ENCODE data around the gene CEP63. TPM values are rescaled to one million over a fixed set of nuclear protein-coding genes. Genes with fewer than 3 reads are reported as not detected.
"Not testable (repeated sequence)": the region's sequence is repeated elsewhere in the genome, so short reads cannot be mapped to it uniquely, and the experiment has no call there.

CEP63 gene
- total RNA-seq, 2 donors from 2014 or later = 10.1 to 17.0 TPM

DNA sequence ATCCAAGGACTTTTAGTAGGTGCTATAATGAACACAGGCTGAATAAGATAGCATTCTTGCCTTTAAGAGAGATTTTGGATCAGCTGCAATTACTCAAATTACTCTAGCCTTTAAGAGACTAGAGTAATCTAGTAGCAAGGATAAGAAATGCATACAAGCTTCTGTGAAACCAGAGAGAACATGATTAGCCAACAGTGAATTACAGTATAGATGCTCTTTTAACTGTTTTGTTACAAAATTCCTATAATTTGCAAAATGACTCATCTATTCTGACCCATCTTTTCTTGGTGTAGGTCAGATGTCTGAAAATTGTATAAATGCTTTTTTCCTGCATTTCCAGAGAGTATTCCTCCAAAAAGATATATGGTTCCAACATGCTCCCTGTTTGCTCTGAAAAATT lies 66.9 kb downstream of the CEP63 start:
- no peak overlapping the region for H3K27ac Mint-ChIP-seq
- no peaks in the 10 kb centered on the region for H3K9me3 Mint-ChIP-seq
- no peak overlapping the region for H3K4me3 Mint-ChIP-seq
- H3K36me3 Mint-ChIP-seq (ENCODE audit: low read depth) = peaks cover 64% of the 10 kb centered on the region
- peaks cover 7% of the 10 kb centered on the region for H3K4me1 Mint-ChIP-seq
- H3K27me3 Mint-ChIP-seq = no peaks in the 10 kb centered on the region
- ATAC-seq (replicated peaks) = no peak

DNA sequence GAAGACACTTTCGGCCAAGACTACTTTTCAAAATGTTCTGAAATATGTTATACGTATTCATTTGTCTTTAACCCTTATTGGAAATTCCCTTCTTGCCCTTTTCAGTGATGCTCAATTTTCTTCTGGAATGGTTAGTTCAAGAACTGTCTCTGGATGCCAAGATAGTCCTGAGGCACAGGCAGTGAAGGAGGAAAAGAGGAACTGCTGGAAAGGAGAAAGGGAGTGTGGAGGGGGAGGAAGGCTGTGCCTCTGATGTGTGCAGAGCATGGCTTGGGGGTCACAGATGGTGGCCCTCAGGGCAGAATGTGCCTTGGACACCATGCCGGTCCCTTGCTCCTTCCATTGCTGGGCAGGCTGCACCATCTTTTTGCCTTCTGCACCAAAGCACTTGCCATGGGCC lies 73.7 kb downstream of the CEP63 start:
- Mint-ChIP-seq H3K27ac (no peak overlapping the region), H3K4me1 (no peaks in the 10 kb centered on the region), H3K27me3 (no peaks in the 10 kb centered on the region), H3K4me3 (no peak overlapping the region), H3K36me3 (ENCODE audit: low read depth) (peaks cover 62% of the 10 kb centered on the region), H3K9me3 (no peaks in the 10 kb centered on the region)
- ATAC-seq (replicated peaks) = no peak

DNA sequence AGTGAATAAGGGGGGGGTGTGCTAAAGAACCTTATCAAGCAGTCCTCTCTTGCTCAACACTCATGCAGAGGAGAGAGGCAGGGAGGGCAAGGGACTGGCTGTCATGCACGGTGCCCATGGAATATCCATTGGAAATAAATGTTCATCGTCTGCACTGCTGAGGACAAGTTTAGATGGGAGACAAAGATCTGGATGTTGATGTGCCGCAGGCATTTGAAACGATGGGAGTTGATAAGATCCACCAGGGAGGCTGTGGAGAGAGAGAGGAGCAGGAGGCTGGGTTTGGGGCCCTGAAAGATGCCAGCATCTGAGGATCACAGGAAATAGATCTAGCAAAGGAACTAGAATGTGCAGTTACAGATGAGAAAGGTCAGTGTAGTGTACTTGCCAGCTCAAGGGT lies 76.2 kb downstream of the CEP63 start:
- Mint-ChIP-seq H3K4me3 (no peak overlapping the region), H3K9me3 (no peaks in the 10 kb centered on the region), H3K36me3 (ENCODE audit: low read depth) (peaks cover 57% of the 10 kb centered on the region), H3K27me3 (no peaks in the 10 kb centered on the region), H3K27ac (no peak overlapping the region), H3K4me1 (no peaks in the 10 kb centered on the region)
- ATAC-seq (replicated peaks) = no peak

DNA sequence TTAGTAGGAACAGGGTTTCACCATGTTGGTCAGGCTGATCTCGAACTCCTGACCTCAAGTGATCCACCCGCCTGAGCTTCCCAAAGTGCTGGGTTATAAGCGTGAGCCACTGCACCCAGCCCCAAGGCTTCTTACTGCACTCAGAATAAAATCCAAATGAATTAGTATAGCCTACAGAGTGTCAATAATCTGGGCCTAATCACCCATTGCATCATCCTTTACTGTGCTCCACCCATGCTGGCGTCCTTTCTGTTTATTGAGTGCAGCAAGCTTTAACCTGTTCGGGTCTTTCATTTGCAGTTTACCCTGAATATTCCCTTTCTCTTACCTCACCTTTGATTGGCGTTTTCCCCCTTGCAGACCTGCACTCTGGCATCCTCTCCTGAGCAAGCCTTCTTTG lies 77.7 kb downstream of the CEP63 start:
- Mint-ChIP-seq H3K9me3 (peaks cover 1% of the 10 kb centered on the region), H3K27ac (no peak overlapping the region)

DNA sequence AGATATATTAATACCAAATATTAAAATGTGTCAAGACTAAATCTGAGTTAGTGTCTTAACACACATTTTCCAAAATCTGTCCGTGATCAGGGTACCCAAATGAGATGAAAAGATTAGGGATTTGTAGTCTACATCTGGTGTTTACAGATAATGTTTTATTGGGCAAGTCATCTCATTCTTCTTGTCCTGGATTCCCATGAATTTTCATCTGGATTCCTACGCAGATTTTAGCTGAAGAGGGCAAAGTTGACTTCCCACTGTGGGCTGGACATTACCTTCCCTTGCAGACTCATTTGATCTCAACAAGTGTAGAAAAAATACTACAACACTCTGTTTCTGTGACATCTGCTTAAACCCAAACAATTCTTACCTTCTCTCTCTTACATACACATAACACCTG lies 79.1 kb downstream of the CEP63 start:
- Mint-ChIP-seq H3K4me3 (no peak overlapping the region), H3K36me3 (ENCODE audit: low read depth) (peaks cover 33% of the 10 kb centered on the region), H3K27ac (no peak overlapping the region), H3K4me1 (no peaks in the 10 kb centered on the region), H3K9me3 (peaks cover 10% of the 10 kb centered on the region), H3K27me3 (no peaks in the 10 kb centered on the region)
- ATAC-seq (replicated peaks) = no peak

More for the DNA sequence above, 77.7 kb downstream of the CEP63 start:
- Mint-ChIP-seq H3K4me1 (no peaks in the 10 kb centered on the region), H3K27me3 (no peaks in the 10 kb centered on the region), H3K36me3 (ENCODE audit: low read depth) (peaks cover 46% of the 10 kb centered on the region), H3K4me3 (no peak overlapping the region)
- ATAC-seq (replicated peaks) = no peak

DNA sequence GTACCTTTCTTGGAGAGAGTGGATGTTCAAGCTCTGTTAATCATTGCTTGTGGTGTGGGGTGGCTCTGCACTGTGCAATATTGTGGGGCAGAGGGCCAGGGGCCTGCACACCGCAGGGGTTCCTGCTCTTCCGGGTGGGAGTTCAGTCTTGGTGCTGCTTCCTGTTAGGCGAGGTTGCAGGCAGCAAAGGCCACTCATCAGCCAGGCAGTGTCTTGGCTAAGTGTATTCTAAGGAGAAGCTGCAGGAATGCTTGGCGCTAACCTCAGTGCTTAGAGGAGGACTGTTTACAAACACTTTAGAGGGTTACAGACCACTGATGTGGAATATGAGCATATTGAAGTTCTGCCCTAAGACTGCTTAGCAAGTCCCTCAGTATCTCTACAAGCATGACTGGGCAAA lies 81.7 kb downstream of the CEP63 start:
- no peaks in the 10 kb centered on the region for H3K27me3 Mint-ChIP-seq

DNA sequence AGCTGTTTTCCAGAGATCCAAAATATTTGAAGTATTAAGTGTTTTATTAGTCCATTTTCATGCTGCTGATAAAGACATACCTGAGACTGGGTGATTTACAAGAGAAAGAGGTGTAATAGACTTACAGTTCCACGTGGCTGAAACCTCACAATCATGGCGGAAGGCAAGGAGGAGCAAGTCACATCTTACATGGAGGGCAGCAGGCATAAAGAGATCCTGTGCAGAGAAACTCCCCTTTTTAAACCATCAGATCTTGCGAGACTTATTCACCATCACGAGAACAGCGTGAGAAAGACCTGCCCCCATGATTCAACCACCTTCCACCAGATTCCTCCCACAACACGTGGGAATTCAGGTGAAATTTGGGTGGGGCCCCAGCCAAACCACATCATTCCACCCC lies 82.9 kb downstream of the CEP63 start:
- no peaks in the 10 kb centered on the region for H3K36me3 Mint-ChIP-seq (ENCODE audit: low read depth)
- ATAC-seq (replicated peaks) = no peak
- no peaks in the 10 kb centered on the region for H3K4me1 Mint-ChIP-seq
- H3K27ac Mint-ChIP-seq = no peak overlapping the region
- H3K4me3 Mint-ChIP-seq = no peak overlapping the region
- H3K27me3 Mint-ChIP-seq = no peaks in the 10 kb centered on the region
- peaks cover 25% of the 10 kb centered on the region for H3K9me3 Mint-ChIP-seq

More for the DNA sequence above, 81.7 kb downstream of the CEP63 start:
- Mint-ChIP-seq H3K4me3 (no peak overlapping the region), H3K4me1 (no peaks in the 10 kb centered on the region), H3K36me3 (ENCODE audit: low read depth) (peaks cover 7% of the 10 kb centered on the region), H3K9me3 (peaks cover 19% of the 10 kb centered on the region), H3K27ac (no peak overlapping the region)
- ATAC-seq (replicated peaks) = no peak

DNA sequence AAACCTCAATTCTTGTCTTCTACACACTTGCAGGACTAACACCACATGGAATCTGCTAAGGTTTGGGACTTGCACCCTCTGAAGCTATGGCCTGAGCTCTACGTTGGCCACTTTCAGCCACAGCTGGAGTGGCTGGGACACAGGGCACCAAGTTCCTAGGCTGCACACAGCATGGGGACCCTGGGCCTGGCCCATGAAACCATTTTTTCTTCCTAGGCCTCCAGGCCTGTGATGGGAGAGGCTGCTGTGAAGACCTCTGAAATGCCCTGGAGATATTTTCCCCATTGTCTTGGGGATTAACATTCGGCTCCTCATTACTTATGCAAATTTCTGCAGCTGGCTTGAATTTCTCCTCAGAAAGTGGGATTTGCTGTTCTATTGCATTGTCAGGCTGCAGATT lies 84.0 kb downstream of the CEP63 start:
- H3K36me3 Mint-ChIP-seq (ENCODE audit: low read depth); H3K27ac Mint-ChIP-seq; H3K4me1 Mint-ChIP-seq; H3K4me3 Mint-ChIP-seq; H3K27me3 Mint-ChIP-seq; ATAC-seq (replicated peaks): not testable (repeated sequence)
- H3K9me3 Mint-ChIP-seq = peaks cover 27% of the 10 kb centered on the region

DNA sequence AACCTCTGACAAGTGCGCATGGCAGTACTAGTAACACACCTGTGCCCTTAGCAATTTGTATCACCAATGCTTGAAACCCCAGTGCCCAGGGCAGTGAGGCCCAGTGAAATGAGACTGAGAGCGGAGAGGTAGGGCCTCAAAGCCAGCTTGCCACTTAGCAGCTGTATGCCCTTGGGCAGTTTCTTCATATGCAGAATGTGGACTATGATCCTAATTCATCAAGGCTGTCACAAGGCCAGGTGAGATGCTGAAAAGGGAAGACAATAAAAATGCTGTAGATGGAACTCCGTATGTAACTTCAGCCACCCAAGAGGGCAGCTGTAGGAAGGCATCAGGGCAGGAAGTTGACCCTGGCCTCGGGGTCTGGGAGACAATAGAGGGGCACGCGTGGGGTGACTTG lies 90.6 kb downstream of the CEP63 start:
- no peak for ATAC-seq (replicated peaks)
- no peaks in the 10 kb centered on the region for H3K36me3 Mint-ChIP-seq (ENCODE audit: low read depth)
- peaks cover 12% of the 10 kb centered on the region for H3K9me3 Mint-ChIP-seq
- no peaks in the 10 kb centered on the region for H3K27me3 Mint-ChIP-seq
- H3K4me1 Mint-ChIP-seq = no peaks in the 10 kb centered on the region
- no peak overlapping the region for H3K27ac Mint-ChIP-seq
- no peak overlapping the region for H3K4me3 Mint-ChIP-seq

DNA sequence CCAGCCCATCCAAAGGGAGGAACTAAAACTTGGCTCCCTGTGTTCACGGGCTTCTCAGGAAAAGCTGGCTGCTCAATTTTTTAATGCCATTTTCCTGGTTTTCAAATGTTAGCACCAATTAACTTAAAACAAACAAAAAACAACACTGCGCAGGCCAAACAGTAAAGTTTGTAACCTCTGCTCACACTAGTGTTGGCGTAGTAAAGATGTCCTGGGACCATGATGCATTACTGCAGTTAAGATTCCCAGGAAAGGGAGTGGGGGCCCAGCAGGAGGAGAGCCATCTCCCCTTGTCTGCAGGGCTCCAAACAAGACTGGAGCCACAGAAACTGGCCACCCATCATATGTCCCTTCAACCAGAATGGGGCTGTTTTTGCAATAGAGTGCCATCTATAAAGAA lies 91.0 kb downstream of the CEP63 start:
- Mint-ChIP-seq H3K27ac (no peak overlapping the region), H3K27me3 (no peaks in the 10 kb centered on the region), H3K36me3 (ENCODE audit: low read depth) (no peaks in the 10 kb centered on the region), H3K9me3 (peaks cover 12% of the 10 kb centered on the region), H3K4me1 (no peaks in the 10 kb centered on the region), H3K4me3 (no peak overlapping the region)
- no peak for ATAC-seq (replicated peaks)

DNA sequence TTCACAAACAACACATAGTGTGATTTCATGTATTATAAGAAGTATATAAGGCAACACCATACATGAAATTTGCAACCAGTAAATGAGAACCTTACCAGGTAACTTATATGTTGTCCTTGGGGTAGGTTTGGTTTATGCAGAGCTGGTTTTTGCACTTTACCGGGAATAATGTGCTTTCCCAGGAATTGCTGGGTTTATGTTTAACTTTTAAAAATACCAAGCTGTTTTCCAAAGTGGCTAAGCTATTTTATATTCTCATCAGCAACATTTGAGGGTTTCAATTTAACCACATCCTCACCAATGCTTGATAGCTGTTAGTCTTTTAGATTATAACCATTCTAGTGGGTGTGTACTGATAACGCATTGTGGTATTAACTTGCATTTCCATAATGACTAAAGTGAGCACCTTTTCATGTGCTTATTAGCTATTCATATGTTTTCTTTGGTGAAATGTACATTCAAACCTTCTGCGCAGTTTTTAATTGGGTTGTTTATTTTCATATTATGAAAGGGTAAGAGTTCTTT lies 93.3 kb downstream of the CEP63 start:
- no peaks in the 10 kb centered on the region for H3K27me3 Mint-ChIP-seq
- no peak overlapping the region for H3K27ac Mint-ChIP-seq
- peaks cover 6% of the 10 kb centered on the region for H3K9me3 Mint-ChIP-seq
- H3K4me1 Mint-ChIP-seq = no peaks in the 10 kb centered on the region
- H3K4me3 Mint-ChIP-seq = no peak overlapping the region
- H3K36me3 Mint-ChIP-seq (ENCODE audit: low read depth) = no peaks in the 10 kb centered on the region
- no peak for ATAC-seq (replicated peaks)

DNA sequence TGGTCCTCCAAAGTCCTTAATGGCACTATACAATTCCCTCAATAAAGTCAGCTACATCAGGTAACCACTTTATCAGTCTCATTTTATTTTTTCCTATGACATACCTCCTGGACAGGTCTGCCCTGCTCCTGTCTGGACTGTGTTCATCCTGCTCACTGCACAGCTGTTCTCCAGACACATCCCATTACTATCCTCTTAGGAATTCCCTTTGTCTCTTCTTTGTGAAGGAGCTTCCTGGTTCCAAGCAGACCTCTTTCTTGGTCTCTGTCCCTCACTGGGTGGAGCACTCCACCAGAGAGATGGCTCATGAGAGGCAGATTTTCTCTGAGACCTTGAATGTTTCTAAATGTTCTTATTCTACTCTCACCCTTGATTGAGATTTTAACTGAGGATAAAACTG lies 104.9 kb downstream of the CEP63 start:
- H3K4me3 Mint-ChIP-seq = no peak overlapping the region
- H3K9me3 Mint-ChIP-seq = peaks cover 4% of the 10 kb centered on the region
- H3K4me1 Mint-ChIP-seq = no peaks in the 10 kb centered on the region
- H3K27me3 Mint-ChIP-seq = peaks cover 4% of the 10 kb centered on the region
- no peak for ATAC-seq (replicated peaks)
- no peak overlapping the region for H3K27ac Mint-ChIP-seq
- H3K36me3 Mint-ChIP-seq (ENCODE audit: low read depth) = no peaks in the 10 kb centered on the region

DNA sequence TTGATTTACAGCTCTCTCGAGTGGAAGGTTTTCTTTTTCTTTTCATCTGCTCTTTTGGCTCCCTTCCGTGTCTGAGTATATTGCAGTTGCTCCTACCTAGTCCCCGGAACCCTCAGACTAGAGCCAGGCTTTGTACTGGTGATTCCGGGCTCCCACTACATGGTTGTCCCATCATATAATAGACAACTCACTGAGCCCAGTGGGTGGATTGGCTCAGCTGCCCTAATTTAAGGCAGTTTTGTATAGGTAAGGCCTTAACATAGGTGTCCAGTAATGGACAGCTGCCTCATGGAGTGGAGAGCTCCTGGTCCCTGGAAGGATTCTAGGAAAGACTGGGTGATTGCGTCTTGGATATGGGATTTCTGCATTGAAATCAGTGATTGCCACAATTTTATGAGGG lies 106.9 kb downstream of the CEP63 start:
- no peak for ATAC-seq (replicated peaks)
- Mint-ChIP-seq H3K27me3 (peaks cover 6% of the 10 kb centered on the region), H3K4me1 (no peaks in the 10 kb centered on the region), H3K9me3 (peaks cover 4% of the 10 kb centered on the region), H3K4me3 (no peak overlapping the region), H3K27ac (no peak overlapping the region), H3K36me3 (ENCODE audit: low read depth) (no peaks in the 10 kb centered on the region)

DNA sequence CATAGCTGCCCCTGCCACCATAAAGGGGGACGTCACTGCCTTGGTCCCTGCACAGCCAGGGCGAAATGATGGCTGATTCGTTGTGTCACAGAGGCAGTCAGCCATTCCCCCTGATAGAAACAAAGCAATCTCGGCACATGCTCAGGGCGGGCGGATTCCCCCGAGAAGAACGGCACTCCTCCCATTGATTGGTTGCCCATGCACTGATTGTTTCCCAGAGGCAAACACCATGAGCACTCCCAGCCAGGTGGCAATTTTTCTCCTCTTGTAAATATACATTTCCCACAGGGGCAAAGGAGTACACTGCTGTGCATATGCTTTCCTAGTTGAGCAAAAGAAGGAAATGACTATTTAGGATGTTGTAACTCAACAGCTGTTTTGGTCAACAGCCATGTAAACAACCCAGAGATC lies 108.5 kb downstream of the CEP63 start:
- peaks cover under 1% of the 10 kb centered on the region for H3K9me3 Mint-ChIP-seq
- no peak overlapping the region for H3K27ac Mint-ChIP-seq
- H3K4me1 Mint-ChIP-seq = no peaks in the 10 kb centered on the region
- no peak for ATAC-seq (replicated peaks)
- no peaks in the 10 kb centered on the region for H3K36me3 Mint-ChIP-seq (ENCODE audit: low read depth)
- peaks cover 4% of the 10 kb centered on the region for H3K27me3 Mint-ChIP-seq
- H3K4me3 Mint-ChIP-seq = no peak overlapping the region

DNA sequence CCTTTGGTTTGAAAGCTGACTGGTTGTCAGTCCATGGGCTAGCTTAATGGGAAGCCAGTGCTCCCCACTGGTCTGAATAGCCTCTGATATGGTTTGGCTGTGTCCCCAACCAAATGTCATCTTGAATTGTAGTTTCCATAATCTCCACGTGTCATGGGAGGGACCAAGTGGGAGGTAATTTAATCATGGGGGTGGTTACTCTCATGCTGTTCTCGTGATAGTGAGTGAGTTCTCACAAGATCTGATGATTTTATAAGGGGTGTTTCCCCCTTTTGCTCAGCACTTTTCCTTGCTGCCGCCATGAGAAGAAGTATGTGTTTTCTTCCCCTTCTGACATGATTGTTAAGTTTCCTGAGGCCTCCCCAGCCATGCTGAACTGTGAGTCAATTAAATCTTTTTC lies 109.1 kb downstream of the CEP63 start:
- not testable (repeated sequence) for H3K4me1 Mint-ChIP-seq; ATAC-seq (replicated peaks); H3K27me3 Mint-ChIP-seq; H3K36me3 Mint-ChIP-seq (ENCODE audit: low read depth); H3K4me3 Mint-ChIP-seq; H3K27ac Mint-ChIP-seq; H3K9me3 Mint-ChIP-seq

DNA sequence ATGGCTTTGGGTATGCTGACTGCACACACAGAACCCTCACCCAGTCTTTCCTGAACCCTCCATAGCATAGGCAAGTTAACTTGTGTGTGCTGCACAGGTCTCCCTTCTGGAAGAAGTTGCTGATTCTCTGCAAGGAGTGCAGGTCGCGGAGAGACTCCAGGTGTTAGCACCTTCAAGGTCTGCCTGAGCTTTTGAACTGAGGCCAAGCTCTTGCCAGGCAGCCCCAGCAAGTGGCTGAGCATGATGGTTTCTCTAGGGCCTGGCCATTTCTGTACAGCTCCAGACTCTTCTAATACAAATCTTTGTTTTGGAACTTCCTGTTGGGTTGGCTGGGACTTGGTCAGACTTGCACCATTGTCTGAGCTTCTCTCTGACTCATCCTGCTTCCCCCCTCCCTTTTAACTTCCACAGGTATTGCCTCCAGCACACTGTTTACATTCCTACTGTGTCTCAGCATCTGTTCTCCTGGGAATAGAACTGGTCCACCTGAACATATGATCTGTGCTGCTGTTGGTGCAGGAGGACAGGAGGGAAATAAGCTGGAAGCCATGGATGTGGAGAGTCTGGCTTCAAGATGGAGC lies 111.6 kb downstream of the CEP63 start:
- no peak for ATAC-seq (replicated peaks)
- Mint-ChIP-seq H3K27me3 (peaks cover 7% of the 10 kb centered on the region), H3K36me3 (ENCODE audit: low read depth) (no peaks in the 10 kb centered on the region), H3K4me1 (no peaks in the 10 kb centered on the region), H3K4me3 (no peak overlapping the region), H3K9me3 (no peaks in the 10 kb centered on the region), H3K27ac (no peak overlapping the region)

All from activated T-helper 17 cell treated with anti-CD3 and anti-CD28 coated beads, Interleukin-2, amount 50 U/mL, for 72 hours (primary cell).